Kidney epithelial cell (primary cell): ENCODE measurements around the gene TMEM259. TPM values are rescaled to one million over a fixed set of nuclear protein-coding genes. Genes with fewer than 3 reads are reported as not detected.

Experiments used
- DNase-seq: peaks from one replicate; pipeline ENCODE4 v3.0.0-alpha.2; 2010; ENCODE audit warnings: low read depth
- H3K27me3 ChIP-seq: 2 replicates; pipeline ENCODE4 v1.6.0; 2011; ENCODE audit warnings: low read length; ENCODE audit not compliant: control insufficient read depth, insufficient read depth
- H3K36me3 ChIP-seq: 2 replicates; pipeline ENCODE4 v1.5.1; 2011; ENCODE audit warnings: low read length; ENCODE audit not compliant: control insufficient read depth, insufficient read depth
- H3K4me3 ChIP-seq: 2 replicates; pipeline ENCODE4 v1.5.1; 2011; ENCODE audit warnings: low read depth, mild to moderate bottlenecking, control low read depth, low read length
- total RNA-seq: library from RNA; depleted of rRNA; stranded (reverse); fragments of >200 nt; gene quantifications from 2 replicates; pipeline ENCODE4 v1.2.3, GENCODE V29; 2015
- TF ChIP-seq, protein P1 (sequence below): IDR thresholded peaks from 2 replicates; pipeline ENCODE4 v1.5.1; 2011; ENCODE audit warnings: mild to moderate bottlenecking, moderate library complexity, low read length, control low read depth, inconsistent platforms; ENCODE audit not compliant: insufficient read depth, poor library complexity, severe bottlenecking

Gene TMEM259
- total RNA-seq, 1 donor from 2014 or later, result 204 TPM

DNA sequence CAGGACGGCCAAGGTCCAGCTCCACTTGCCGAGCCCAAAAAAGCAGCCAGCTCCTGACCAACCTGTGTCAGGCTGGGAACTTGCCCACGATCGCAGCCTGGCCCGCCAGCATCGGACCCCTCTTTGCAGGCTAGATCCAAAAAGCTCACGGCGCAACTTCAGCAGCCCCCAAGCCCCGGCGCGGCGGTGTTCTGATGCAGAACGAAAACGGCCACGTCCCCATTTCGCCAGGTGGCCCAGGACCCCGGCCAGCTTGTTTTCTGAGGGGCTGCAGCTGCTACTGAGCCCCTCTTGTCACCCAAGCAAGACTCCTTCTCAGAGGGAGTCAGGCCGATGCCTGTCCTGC is 1.3 kb downstream of the TMEM259 start:
- DNase-seq, result no peak
- no peaks in the 10 kb centered on the region for H3K36me3 ChIP-seq
- no peaks in the 10 kb centered on the region for H3K27me3 ChIP-seq
- TF ChIP-seq, protein P1, sequence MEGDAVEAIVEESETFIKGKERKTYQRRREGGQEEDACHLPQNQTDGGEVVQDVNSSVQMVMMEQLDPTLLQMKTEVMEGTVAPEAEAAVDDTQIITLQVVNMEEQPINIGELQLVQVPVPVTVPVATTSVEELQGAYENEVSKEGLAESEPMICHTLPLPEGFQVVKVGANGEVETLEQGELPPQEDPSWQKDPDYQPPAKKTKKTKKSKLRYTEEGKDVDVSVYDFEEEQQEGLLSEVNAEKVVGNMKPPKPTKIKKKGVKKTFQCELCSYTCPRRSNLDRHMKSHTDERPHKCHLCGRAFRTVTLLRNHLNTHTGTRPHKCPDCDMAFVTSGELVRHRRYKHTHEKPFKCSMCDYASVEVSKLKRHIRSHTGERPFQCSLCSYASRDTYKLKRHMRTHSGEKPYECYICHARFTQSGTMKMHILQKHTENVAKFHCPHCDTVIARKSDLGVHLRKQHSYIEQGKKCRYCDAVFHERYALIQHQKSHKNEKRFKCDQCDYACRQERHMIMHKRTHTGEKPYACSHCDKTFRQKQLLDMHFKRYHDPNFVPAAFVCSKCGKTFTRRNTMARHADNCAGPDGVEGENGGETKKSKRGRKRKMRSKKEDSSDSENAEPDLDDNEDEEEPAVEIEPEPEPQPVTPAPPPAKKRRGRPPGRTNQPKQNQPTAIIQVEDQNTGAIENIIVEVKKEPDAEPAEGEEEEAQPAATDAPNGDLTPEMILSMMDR, result no peak
- peak overlapping the region; percentile 80 for H3K4me3 ChIP-seq

DNA sequence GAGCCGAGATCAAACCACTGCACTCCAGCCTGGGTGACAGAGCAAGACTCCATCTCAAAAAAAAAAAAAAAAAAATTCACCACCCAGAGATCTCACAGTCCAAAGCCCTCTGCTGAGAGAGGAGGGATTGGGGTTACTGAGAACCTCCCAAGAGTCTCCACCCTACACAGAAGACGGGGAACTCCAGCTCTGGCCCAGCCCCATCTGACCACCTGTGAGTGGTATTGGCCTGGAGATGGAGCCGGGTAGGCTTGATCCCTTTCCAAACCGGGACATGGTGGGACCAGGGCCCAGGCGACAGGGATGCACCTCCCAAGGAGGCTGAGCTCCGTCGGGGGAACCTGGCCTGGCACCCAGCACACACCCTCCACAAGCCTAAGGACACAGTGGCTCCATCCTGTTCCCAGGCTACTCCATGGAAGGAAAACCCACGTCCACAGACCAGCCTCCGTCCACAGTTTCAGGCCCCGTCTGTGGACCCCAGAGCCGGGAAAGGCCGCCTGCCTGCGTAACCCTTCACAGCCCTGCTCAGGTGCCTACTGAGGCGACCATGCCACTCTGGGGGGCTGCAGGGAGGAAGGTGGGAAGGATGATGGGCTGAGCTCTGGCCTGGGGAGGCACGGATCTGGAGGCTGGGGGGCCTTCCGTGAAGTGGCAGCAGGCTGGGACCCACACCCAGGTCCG is 1.8 kb downstream of the TMEM259 start:
- no peaks in the 10 kb centered on the region for H3K27me3 ChIP-seq
- H3K4me3 ChIP-seq, result peak overlapping the region; percentile 80
- no peaks in the 10 kb centered on the region for H3K36me3 ChIP-seq
- TF ChIP-seq, protein P1, result no peak
- DNase-seq, result no peak

DNA sequence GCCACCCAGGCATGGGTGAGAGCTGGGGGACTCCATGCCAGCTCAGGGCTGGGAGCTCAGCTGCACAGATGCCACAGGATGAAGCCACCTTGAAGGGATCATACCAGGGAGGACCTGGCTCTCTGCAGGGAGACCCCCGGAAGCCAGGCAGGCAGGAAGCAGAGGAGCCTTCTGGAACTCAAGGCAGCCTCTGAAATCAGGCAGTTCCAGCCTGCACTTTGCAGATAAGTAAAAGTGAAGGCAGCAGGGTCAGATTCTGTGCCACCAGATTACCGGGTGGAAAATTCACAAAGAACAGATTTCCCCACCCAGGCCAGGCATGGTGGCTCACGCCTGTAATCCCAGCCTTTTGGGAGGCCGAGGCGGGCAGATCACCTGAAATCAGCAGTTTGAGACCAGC is 2.5 kb downstream of the TMEM259 start:
- H3K36me3 ChIP-seq, result no peaks in the 10 kb centered on the region
- DNase-seq, result no peak
- H3K27me3 ChIP-seq, result no peaks in the 10 kb centered on the region
- TF ChIP-seq, protein P1, result no peak
- H3K4me3 ChIP-seq, result no peak overlapping the region

DNA sequence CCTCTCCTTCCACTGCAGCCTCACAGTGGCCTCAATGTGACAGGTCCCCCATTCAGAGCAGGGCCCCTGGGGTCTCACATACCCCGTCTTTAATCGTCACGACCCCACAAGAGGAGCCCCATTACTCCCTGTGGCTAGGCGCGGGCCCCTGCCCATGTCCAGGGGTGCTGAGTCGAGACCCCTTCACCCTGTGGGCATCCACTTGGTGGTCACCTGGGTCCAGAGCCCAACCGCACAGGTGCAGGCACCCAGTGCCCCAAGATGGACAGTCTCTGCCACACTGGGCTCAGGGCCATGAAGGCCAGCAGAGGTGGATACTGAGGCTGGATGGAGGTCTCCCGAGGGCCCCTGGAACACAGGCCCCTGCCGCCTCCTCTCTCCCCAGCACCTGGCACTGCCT is 3.0 kb downstream of the TMEM259 start:
- no peaks in the 10 kb centered on the region for H3K27me3 ChIP-seq
- no peak for DNase-seq
- H3K4me3 ChIP-seq, result no peak overlapping the region
- TF ChIP-seq, protein P1, result no peak
- no peaks in the 10 kb centered on the region for H3K36me3 ChIP-seq

DNA sequence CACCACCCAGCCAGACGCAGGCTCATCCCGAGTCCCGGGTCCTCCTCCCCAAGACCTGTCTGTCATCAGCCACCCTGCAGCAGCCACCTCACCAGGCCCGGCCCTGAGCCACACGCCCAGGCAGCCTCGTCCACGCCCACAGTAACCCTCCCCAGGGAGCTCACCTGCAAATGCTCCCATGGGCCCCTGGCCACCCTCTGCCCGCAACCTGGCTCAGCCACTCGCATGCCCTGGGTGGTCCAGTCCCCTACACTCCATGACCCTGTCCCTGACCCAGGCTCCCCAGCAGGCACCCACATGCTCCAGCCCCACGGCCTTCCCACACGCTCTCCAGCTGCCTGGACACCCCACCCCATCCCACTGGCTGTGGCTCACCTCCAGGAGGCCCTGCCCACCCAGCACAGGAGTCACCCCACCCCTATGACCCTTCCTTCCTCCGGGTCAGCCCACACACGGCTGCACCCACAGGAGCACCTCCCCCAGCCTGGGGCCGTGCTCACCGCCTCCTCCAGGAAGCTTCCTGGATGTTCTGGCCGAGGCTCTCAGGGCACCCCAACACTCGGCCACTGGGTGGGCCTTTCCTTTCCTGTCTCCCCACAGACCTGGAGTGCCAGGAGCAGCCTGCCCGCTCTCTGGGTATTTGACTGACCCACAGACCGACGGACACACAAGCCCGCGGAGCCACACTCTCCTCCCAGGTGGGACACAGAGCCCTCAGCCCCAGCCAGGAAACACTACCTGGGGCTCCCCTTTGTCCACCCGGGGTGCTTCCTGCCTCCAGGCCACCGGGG is 3.6 kb downstream of the TMEM259 start:
- Histone ChIP-seq H3K36me3 (no peaks in the 10 kb centered on the region), H3K27me3 (no peaks in the 10 kb centered on the region), H3K4me3 (no peak overlapping the region)
- no peak for DNase-seq
- TF ChIP-seq, protein P1, result no peak
